ENCODE results near the gene ATXN7.

ATXN7 gene

DNA sequence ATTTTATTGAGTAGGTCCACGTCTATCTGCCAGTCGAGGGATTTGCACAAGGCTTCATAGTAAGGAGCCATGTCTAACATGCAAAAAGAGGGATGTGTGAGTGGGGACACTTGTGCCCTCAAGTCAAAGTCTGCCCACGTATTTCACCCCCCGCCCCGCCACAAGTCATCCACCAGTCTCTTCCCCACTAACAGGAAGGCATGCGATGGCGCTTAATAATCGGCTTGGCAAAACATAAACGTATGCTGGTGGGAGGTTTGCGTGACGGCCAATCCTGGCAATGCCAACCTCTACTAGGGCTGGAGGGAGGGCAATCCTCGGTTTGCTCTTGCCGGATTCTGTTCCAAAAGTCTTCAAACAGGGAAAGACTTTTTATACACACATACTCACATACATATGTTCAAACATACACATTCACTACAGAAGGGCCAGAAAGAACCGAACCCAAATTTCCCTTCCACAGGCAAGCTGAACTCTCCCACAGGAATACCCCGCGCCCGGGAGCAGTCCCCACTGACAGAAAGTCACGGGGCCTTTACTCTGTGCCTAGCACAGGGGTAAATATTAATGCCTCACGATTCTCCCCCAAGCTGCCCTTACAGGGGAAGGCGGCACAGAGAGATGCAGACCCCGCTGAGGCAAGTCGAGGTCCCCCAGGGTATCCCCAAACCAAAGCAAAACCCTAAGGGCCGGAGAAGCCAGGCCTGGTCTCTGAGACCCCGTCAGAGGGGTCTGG lies 159.0 kb downstream of the ATXN7 start:
- no peak for DNase-seq

DNA sequence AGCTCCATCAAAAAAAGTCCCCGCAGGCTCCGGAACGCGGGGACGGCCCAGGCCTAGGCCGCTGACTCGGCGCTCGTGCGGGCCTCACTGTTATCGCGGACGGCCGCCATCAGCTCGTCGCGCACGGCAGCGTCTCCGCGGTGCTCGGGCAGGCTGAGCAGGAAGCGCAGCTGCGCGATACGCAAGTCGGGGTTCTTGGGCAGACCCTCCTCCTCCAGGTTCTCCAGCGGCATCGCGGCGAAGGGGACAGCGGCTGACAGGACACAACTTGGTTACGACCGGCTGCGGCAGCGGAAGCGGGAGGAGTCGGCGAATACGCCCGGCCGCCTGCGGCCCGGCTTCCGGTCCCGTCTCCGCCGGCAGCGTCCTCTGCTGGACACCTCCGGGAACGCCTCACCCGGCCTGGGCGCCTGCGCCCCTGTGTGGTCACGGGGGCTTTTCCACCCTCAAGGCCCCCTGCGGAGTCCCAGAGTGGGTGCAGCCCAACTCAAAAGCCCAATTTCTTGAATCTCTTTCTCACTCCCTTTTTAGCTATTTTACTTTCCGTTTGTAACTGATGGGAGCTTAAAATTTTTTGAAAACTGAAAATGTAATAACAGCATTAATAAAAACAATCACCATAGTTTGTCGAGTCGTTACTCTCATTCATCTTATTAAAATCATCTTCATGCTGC lies 159.7 kb downstream of the ATXN7 start, which contains the start of gene PSMD6:
PSMD6 (minus strand) TSS at position 308 of the 674 bp plus-strand sequence; CDS start at position 233, 75 bp downstream.
- peak; percentile 87 for DNase-seq

DNA sequence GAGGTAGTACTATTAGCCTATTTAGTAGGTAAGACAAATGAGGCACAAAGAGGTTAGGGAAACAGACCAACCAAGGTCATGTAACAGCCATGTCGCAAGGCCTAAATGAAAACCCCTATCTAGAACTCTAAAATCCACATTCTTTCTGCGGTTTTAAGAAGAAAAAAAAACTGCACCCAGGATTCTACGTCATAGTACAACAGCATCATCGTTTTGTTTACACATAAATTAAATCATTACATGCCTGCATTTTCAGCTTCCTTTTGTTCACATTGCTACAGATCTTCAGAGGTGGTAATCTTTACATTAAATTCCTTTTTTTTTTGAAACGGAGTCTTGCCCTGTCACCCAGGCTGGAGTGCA lies 160.2 kb downstream of the ATXN7 start:
- DNase-seq, result no peak

DNA sequence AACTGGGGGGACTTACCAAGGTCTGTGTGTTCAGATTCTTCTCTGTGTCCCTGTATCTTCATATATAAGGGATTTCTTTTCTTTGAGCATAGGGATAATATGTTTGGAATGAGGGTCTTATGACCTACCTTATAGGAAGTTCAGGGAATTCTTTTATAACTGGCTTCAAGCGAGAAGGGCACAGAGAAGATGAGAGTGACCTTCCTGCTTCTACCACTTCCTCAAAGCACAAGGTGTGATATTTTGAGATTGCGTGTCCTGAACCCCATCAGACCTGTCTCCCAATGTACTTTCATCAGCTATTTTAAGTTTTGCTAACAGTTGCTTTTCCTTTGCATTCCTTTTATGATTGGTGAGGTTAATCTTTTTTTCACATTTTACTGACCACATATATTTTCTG lies 162.7 kb downstream of the ATXN7 start:
- DNase-seq, result no peak

DNA sequence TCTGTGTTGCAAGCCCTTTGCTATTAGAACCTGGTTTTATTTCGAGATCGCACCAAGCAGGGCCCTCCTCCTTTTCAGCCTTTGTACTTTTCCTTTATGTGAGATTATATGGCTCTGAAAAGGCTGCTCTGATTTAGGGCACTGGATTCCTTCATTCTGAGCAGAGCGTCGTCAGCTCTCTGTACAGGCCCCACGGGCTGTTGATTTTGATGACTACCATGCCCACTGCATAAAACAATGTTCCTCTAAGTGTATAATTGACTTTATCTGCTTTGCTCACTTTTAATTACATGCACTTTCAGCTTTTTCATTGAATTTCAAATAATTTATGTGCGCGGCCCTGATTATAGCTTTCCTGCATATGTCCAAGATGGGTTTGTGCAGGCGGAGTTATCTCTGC lies 164.0 kb downstream of the ATXN7 start:
- DNase-seq, result no peak

DNA sequence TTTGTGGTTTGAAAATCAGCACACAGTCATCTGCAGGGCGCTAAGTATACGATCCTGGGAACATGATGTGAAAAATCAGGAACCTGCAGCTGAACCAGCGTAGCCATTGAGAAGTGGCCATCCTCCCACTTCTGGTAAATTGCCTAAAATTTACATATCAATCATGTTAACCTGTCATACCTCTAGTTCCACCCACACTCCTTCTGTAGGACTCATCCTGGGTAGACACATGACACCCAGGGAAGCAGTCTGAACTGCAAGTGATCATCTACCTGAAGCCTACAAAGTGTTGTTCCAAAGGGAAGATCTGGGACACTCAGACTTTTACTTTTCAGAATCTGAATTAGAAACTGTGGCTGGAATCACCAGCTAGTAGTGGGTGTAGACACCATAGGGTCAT lies 165.1 kb downstream of the ATXN7 start:
- no peak for DNase-seq

DNA sequence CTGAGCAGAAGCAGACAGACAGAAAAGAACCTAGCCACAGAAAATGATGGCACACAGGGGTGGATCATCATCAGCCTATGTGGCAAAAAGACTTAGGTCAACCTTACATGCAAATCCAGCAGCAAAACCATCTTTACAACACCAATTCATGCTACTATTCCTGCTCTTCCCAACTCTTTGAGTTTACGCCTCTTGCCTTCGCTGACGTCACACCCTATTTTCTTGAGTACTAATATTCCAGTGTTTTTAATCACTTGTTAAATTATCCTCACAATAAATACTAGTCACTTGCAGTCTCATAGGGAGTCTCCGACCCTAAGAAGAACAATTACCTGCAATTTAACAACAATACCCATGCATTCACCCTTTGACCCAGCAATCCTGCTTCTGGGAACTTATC lies 165.6 kb downstream of the ATXN7 start:
- no peak for DNase-seq

DNA sequence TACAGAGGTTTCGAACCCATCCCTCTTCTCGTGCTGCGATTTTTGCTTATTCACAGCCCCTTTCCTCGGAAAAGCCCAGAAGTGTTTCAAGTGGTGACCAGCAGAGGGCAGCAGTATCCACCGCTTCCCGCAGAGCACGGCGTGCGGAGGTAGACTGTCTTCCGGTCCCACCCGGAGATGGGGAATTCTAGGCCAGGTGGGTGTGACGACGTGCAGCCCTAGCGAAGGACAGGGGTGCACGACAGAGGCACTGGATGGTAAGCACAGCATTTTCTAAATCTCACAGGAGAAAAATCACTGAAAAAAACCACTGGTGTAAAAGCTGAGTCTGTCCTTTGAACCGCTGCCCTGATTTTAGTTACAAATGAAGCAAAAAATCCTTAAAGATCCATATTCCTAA lies 167.1 kb downstream of the ATXN7 start:
- peak; percentile 14 for DNase-seq

DNA sequence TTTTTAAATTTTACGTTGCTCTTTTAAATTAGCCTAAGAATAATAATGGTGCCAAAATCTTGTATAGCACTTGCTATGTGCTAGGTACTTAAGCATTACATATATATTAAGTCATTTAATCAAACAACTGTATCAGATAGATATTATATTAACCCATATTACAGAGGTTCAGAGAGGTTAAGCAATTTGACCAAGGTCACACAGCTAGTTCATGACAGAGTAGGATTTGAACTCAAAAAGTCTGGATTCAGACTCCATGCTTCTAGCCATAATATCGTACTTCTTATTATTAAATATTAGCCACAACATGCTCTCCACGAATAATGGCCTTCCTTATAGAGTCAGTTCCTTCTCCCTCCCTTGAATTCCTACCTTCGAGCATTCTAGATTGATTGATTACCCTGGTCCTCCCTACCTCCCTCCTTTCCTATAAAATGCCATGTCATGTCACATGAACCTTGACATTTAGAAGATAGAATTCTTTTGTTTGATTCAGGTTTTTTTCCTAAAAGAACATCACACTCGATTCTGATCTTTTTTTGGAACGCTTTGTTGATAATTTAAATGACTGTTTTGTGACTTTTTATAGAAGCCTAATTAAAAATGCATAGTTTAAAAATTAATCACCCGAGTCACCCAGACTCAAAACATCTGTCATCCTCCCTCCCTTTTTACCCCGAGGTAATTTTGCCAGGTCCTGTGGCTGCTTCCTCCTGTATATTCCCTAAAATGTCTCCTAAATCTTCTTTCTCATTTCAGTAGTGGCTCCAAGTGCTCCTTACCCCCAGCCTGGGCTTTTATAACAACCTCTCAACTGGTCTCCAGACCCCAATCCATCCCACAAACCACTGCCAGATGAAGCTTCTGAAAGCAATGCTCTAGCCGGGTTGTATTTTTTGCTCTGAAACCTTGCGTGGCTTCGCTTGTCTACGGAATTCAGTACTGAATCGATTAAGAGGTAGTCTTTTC lies 168.2 kb downstream of the ATXN7 start:
- DNase-seq, result no peak

DNA sequence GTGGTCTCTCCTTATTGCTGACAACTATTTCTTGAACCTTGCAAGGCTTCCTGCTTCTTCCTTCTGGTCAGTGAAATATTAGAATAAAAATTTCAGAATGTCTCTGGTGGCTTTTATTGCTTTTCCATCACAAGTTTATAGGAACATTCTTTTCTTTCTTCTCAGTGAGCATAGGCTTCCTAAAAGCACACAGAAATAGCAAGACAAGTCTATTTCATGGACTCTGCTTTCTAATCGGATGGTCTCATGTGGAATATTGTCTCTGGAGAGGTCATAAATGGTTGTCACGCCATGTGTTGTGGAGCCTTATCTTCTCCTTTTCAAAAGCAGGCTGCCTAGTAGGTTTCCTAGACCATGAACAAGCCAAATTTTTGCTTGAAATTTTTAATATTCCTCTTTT lies 169.4 kb downstream of the ATXN7 start:
- DNase-seq, result no peak

DNA sequence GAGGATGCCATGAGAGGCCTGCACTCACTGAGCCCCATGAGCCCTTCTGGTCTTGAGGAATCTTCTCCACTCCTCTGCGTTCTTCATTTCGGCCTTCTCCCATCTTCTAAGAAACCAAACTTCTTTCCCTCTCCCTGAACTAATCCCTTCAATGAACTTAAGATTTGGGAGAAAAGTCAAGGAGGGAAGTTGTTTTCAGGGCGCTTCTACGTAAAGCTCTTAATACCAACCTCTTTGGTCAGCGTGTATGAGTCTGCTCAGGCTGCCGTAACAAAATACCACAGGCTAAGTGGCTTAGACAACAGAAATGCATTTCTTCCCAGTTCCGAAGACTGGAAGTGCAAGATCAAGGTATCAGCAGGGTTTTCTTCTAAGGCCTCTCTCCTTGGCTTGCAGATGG lies 173.4 kb downstream of the ATXN7 start:
- DNase-seq, result no peak

DNA sequence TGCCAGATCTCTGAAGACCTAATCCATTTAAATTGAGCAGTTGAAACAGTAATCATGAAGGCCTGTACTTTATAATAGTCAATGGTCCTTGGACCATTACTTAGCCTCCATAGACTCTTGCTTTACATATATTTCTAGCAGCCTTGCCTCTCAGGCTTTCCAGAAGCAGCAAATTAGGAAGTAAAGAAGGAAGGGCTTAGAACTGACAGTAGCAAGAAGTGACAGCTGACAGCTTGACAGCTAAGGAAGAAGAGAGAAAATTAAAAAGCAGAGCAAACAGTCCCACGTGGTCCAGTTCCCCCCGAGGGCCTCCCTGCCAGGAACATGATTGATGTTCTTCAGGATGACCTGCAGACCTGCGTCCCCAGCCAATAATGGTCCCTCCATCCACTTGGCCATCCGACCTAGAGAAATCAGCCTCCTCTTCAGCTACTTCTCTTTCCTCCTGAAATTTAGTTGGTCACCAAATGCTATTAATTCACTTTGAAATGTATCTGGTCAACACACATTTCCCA lies 174.6 kb downstream of the ATXN7 start:
- no peak for DNase-seq

DNA sequence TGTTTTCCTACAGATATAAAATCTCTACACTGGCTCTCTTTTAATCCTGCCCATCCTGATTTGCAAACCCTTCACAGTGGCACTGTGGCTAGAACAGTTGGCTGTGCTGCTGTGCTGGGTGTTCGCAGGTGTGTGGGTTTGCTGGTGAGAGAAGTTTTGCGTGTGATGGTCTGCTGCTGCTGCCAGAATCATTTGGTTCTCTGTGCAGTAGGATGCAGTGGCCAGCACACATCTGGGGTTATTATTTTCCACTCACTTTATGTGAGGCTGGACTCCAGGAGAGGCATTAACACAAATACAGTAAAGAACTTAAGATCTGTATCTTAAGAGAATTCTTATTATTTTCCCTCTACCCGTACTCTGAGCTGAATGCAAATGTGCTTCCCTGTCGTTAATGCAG lies 175.7 kb downstream of the ATXN7 start:
- no peak for DNase-seq

DNA sequence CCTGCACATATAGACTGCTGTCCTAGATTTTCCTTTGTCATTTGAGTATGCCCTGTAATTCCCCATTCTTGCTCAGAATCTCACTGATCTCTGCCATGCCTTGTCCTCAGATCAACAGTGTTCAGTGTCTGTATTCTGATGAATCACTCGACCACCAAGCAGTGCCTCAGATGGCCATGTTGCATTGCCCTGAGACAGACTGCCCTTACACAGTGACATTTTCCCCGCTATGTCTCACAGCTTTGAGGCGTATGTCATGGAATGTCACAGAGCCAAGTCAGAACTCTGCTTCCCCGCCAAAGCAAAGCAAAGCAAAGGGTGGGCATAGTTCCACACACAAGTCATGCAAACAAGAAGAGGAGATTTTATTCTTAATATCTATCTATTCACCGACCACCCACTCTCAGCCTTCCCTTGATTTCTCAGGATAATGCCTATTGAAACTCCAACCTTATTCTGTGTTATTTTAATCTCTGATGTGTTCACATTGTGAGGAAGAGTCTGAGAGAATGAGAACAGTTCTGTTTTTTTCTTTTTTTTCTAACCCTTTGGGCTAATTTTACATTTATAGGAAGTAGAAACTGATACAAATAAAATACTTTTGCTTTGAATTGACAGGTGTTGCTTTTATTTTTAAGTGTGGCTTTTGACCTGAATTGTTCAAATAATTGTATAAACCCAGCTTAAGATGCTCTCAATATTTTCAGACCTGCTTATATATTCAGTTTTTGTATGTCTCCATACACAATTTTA lies 176.5 kb downstream of the ATXN7 start:
- DNase-seq, result no peak

DNA sequence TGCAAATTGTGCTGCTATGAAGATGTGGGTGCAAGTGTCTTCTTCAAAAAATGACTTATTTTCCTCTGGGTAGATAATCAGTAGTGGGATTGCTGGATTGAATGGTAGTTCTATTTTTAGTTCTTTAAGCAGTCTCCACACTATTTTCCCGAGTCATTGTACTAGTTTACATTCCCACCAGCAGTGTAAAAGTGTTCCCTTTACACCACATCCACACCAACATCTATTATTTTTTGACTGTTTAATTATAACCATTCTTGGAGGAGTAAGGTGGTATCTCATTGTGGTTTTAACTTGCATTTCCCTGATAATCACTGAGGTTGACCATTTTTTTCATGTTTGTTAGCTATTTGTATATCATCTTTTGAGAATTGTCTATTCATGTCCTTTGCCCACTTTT lies 179.3 kb downstream of the ATXN7 start:
- no peak for DNase-seq

DNA sequence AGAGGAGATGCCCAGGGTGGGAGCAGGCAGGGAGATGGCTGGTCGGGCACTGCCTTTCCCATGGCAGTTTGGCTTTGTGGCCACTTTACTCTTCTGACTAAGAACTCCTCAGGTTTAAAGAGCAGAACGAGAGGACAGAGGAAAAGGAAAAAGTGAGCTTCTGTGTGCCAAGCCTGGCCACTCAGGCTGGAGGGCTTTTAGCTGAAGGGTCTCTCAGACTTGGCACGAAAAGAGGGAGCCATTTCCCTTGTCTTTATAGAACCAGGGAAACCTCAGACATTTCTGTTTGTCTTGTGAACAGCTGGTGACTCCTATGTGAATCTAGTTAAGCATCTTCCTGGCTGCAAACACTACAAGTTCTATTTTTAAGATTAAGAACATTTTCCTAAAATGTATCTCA lies 182.9 kb downstream of the ATXN7 start:
- no peak for DNase-seq

DNA sequence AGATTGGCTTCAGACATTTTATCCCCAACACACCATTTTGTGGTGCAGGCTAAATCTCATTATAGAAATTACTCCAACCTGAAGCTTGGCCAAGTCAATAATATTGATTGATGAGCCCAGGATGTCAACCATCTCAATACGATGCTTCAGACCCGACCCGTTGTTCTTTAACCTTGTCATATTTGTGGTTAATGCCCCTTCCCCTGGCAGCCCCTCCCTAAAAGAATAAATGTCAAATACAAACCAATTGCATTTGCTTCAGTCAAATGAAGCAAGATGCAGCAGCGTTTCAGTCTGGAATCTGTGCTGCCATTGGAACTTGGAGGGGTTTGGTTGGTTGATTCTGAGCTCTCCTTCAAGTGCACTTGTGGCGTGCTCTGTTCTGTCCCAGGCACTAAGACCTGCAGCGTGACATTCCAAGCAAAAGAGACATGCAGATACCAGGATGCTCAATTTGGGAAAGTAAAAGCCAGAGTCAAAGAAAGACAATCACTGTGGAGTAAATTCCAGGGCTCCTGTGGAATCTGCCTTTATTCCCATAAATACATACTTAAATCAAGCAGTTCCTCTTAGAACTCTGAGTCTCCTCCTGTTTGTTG lies 183.4 kb downstream of the ATXN7 start:
- no peak for DNase-seq

DNA sequence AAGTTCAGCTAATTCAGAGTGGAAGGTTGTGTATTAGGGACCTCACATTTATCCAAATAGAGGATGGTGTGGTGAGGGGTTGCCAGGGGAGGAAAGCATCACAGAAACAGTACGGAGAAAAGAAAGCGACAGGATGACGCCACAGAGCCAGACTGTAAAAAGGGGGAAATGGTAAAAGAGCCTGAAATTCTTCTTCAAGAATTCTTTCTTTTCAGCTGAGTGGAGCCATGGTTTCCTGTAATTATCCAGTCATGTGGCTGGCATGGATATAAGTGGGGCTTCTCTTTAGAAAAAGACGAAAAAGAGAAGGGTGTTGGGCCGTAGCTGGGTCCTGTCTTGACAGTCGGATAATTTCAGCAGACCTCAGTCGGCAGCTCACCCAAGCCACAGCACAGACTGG lies 184.1 kb downstream of the ATXN7 start:
- no peak for DNase-seq

DNA sequence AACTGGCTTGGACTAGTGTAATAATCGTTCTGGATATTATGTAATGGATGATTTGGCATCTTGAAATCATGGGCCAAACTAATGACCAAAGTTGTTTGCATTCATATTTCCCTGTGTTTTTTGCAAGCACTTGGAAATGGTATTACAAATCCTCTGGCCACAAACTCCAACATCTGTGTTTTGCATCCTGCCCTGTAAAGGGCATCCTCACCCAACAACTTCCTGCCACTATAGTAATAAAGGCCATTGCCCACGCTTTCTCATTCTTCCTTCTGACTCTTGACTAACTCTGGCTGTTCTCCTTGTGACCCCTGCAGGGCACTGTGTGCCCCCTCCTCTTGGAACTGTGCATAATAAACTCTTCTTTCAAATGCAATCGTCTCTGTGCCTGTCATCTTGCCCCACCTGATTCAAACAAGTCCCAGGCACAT lies 185.0 kb downstream of the ATXN7 start:
- DNase-seq, result no peak

DNA sequence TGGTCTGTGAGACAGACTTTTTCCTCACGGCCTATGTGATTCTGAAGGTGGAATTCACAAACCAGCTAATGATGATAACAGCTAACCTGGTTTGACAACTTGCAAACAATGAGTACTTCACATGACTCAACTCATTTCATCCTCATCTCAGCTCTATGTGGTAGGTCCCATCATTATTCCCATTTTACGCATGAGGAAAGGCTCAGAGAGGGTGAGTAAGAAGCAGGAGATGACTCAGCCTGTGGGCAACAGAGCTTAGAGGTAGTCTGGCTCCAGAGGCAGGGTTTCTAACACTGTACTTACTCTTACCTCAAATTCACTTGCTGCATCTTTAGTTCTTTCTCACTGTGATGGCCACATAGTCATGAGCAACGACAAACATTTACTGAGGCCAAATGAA lies 185.5 kb downstream of the ATXN7 start:
- no peak for DNase-seq

DNA sequence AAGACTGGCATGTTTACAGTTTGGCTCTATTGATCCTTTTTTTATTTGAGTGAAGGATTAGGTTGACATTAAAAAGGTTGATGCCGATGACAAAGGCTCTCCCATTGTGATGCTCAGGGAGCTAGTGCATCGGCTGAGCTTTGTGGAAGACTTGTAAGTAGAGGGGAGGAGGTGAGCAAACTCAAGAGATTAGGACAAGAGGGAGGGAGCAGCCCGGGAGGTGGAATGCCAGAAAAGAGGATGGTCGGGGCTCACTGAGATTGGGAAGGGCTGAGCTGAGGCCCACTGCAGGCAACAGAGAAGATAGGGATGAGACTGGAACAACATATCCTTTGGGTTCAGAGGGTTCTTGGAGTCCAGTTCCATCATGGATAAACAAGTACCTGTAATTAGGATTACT lies 186.2 kb downstream of the ATXN7 start:
- no peak for DNase-seq

Data from KG1 (cell line).